Immature natural killer cell (primary cell): Measurements from ENCODE around the gene CALCB. TPM values are rescaled to one million over a fixed set of nuclear protein-coding genes. Genes with fewer than 3 reads are reported as not detected.

ENCODE experiments used
- DNase-seq, 3 donors: peaks; one replicate each; pipeline ENCODE4 v3.0.0; 2022; ENCODE audit warnings: mixed read lengths in 1 of 3
- H3K27ac Mint-ChIP-seq, 6 donors: one replicate each; pipeline ENCODE4 v1.8.0; 2020; ENCODE audit warnings: mixed read lengths in 6 of 6, mild to moderate bottlenecking in 5 of 6, inconsistent platforms in 4 of 6, moderate library complexity in 3 of 6
- H3K27me3 Mint-ChIP-seq, 3 donors: one replicate each; pipeline ENCODE4 v1.8.0; 2020 to 2021; ENCODE audit warnings: low read depth in 3 of 3, mild to moderate bottlenecking in 3 of 3, mixed read lengths in 3 of 3, moderate library complexity in 3 of 3, inconsistent platforms in 1 of 3
- H3K36me3 Mint-ChIP-seq, 3 donors: one replicate each; pipeline ENCODE4 v1.8.0; 2020; ENCODE audit warnings: mixed read lengths in 3 of 3, inconsistent platforms in 2 of 3, mild to moderate bottlenecking in 2 of 3
- H3K4me1 Mint-ChIP-seq, 2 donors: one replicate each; pipeline ENCODE4 v1.8.0; 2020; ENCODE audit warnings: inconsistent platforms in 2 of 2, mild to moderate bottlenecking in 2 of 2, mixed read lengths in 2 of 2, moderate library complexity in 1 of 2
- H3K4me3 Mint-ChIP-seq, 5 donors: one replicate each; pipeline ENCODE4 v1.8.0; 2020; ENCODE audit warnings: mild to moderate bottlenecking in 5 of 5, mixed read lengths in 5 of 5, inconsistent platforms in 3 of 5, moderate library complexity in 3 of 5
- H3K9me3 Mint-ChIP-seq, 6 donors: one replicate each; pipeline ENCODE4 v1.8.0; 2020; ENCODE audit warnings: mild to moderate bottlenecking in 6 of 6, mixed read lengths in 6 of 6, inconsistent platforms in 4 of 6, moderate library complexity in 3 of 6
- polyA plus RNA-seq, 3 donors: library from polyadenylated mRNA; unstranded; fragments of 300-500 nt; fragmentation: Illumina TruSeq; gene quantifications; one replicate each; pipeline ENCODE4 v1.2.3, GENCODE V29; 2021

Gene CALCB
- polyA plus RNA-seq, 3 donors from 2014 or later: 0.49 TPM; not detected in 2

- Mint-ChIP-seq H3K27me3 (peaks cover 0 to 21% (median 9%) of the 10 kb centered on the region in 3 donors), H3K4me1 (no peaks in the 10 kb centered on the region), H3K4me3 (no peak overlapping the region), H3K36me3 (no peaks in the 10 kb centered on the region), H3K27ac (no peak overlapping the region), H3K9me3 (no peaks in the 10 kb centered on the region)
- no peak for DNase-seq
Observed at GRCh38 chr11:15095736-15096228, 22.4 kb downstream of the CALCB start.

- H3K4me1 Mint-ChIP-seq: no peaks in the 10 kb centered on the region
- peaks cover 0 to 15% (median 8%) of the 10 kb centered on the region in 3 donors for H3K27me3 Mint-ChIP-seq
- H3K36me3 Mint-ChIP-seq: no peaks in the 10 kb centered on the region
- no peak overlapping the region for H3K27ac Mint-ChIP-seq
- no peaks in the 10 kb centered on the region for H3K9me3 Mint-ChIP-seq
- DNase-seq: no peak
- no peak overlapping the region for H3K4me3 Mint-ChIP-seq
Observed at GRCh38 chr11:15097411-15097810, 24.0 kb downstream of the CALCB start.

GRCh38 chr11:15099267-15099666 lies 25.9 kb downstream of the CALCB start:
- H3K27me3 Mint-ChIP-seq: peaks cover 0 to 15% (median 8%) of the 10 kb centered on the region in 3 donors
- H3K4me3 Mint-ChIP-seq: no peak overlapping the region
- H3K9me3 Mint-ChIP-seq: no peaks in the 10 kb centered on the region
- H3K4me1 Mint-ChIP-seq: no peaks in the 10 kb centered on the region
- no peak overlapping the region for H3K27ac Mint-ChIP-seq
- DNase-seq: no peak
- no peaks in the 10 kb centered on the region for H3K36me3 Mint-ChIP-seq

- peak; percentile 31 to 46 (median 40) for DNase-seq
- no peak overlapping the region for H3K27ac Mint-ChIP-seq
- no peak overlapping the region for H3K4me3 Mint-ChIP-seq
Observed at GRCh38 chr11:15101072-15101709, 27.8 kb downstream of the CALCB start.

GRCh38 chr11:15104166-15104565 lies 30.8 kb downstream of the CALCB start:
- H3K27ac Mint-ChIP-seq: no peak overlapping the region
- H3K4me3 Mint-ChIP-seq: no peak overlapping the region
- DNase-seq: no peak
- peaks cover 0 to 10% (median 0%) of the 10 kb centered on the region in 3 donors for H3K27me3 Mint-ChIP-seq
- no peaks in the 10 kb centered on the region for H3K9me3 Mint-ChIP-seq
- H3K36me3 Mint-ChIP-seq: no peaks in the 10 kb centered on the region
- H3K4me1 Mint-ChIP-seq: no peaks in the 10 kb centered on the region

More at GRCh38 chr11:15101072-15101709, 27.8 kb downstream of the CALCB start:
- Mint-ChIP-seq H3K4me1 (no peaks in the 10 kb centered on the region), H3K27me3 (peaks cover 0 to 9% (median 5%) of the 10 kb centered on the region in 3 donors), H3K9me3 (no peaks in the 10 kb centered on the region), H3K36me3 (no peaks in the 10 kb centered on the region)

- Mint-ChIP-seq H3K27ac (no peak overlapping the region), H3K27me3 (peaks cover 0 to 5% (median 0%) of the 10 kb centered on the region in 3 donors), H3K4me3 (no peak overlapping the region), H3K4me1 (no peaks in the 10 kb centered on the region), H3K9me3 (no peaks in the 10 kb centered on the region), H3K36me3 (no peaks in the 10 kb centered on the region)
- DNase-seq: no peak
Observed at GRCh38 chr11:15106201-15106965, 33.0 kb downstream of the CALCB start.

- Mint-ChIP-seq H3K4me1 (peaks cover 0 to 9% of the 10 kb centered on the region in 2 donors), H3K36me3 (no peaks in the 10 kb centered on the region), H3K9me3 (no peaks in the 10 kb centered on the region), H3K27me3 (peaks cover 0 to 5% (median 0%) of the 10 kb centered on the region in 3 donors), H3K27ac (no peak overlapping the region), H3K4me3 (no peak overlapping the region)
- no peak for DNase-seq
Observed at GRCh38 chr11:15107730-15108515, 34.5 kb downstream of the CALCB start.

GRCh38 chr11:15108592-15109130 lies 35.3 kb downstream of the CALCB start:
- Mint-ChIP-seq H3K27ac (no peak overlapping the region), H3K27me3 (peaks cover 2 to 8% (median 5%) of the 10 kb centered on the region in 3 donors), H3K4me1 (peaks cover 7 to 17% of the 10 kb centered on the region in 2 donors), H3K9me3 (no peaks in the 10 kb centered on the region), H3K4me3 (no peak overlapping the region), H3K36me3 (no peaks in the 10 kb centered on the region)
- no peak for DNase-seq

- Mint-ChIP-seq H3K4me3 (no peak overlapping the region), H3K4me1 (peaks cover 13 to 24% of the 10 kb centered on the region in 2 donors), H3K27me3 (peaks cover 2 to 8% (median 5%) of the 10 kb centered on the region in 3 donors), H3K27ac (no peak overlapping the region), H3K9me3 (no peaks in the 10 kb centered on the region), H3K36me3 (no peaks in the 10 kb centered on the region)
- no peak for DNase-seq
Observed at GRCh38 chr11:15109602-15110001, 36.2 kb downstream of the CALCB start.

- Mint-ChIP-seq H3K36me3 (no peaks in the 10 kb centered on the region), H3K4me3 (no peak overlapping the region), H3K4me1 (peaks cover 20 to 32% of the 10 kb centered on the region in 2 donors), H3K9me3 (no peaks in the 10 kb centered on the region), H3K27me3 (peaks cover 2 to 8% (median 6%) of the 10 kb centered on the region in 3 donors), H3K27ac (no peak overlapping the region)
- DNase-seq: no peak
Observed at GRCh38 chr11:15111215-15111614, 37.8 kb downstream of the CALCB start.

- no peaks in the 10 kb centered on the region for H3K9me3 Mint-ChIP-seq
- H3K36me3 Mint-ChIP-seq: no peaks in the 10 kb centered on the region
- H3K4me1 Mint-ChIP-seq: peaks cover 20 to 32% of the 10 kb centered on the region in 2 donors
- no peak overlapping the region for H3K27ac Mint-ChIP-seq
- H3K4me3 Mint-ChIP-seq: no peak overlapping the region
- H3K27me3 Mint-ChIP-seq: peaks cover 4 to 13% (median 8%) of the 10 kb centered on the region in 3 donors
- DNase-seq: no peak
Observed at GRCh38 chr11:15112131-15112541, 38.7 kb downstream of the CALCB start.

- H3K4me1 Mint-ChIP-seq: peaks cover 20 to 37% of the 10 kb centered on the region in 2 donors
- DNase-seq: peak; percentile 27 to 40 (median 38)
Observed at GRCh38 chr11:15113381-15113780, 40.0 kb downstream of the CALCB start.

More at GRCh38 chr11:15113381-15113780, 40.0 kb downstream of the CALCB start:
- Mint-ChIP-seq H3K36me3 (no peaks in the 10 kb centered on the region), H3K27me3 (peaks cover 4 to 13% (median 9%) of the 10 kb centered on the region in 3 donors), H3K9me3 (no peaks in the 10 kb centered on the region), H3K4me3 (peak overlapping the region; percentile 2 to 57 (median 28)), H3K27ac (peak overlapping the region in 2 of 6 donors; percentile 9 to 54)
